Medulla oblongata (tissue), 1 donor: Measurements from ENCODE around the gene MED4.

Experiments used
- DNase-seq: peaks from one replicate; pipeline ENCODE4 v3.0.0-alpha.2; 2015; ENCODE audit errors: extremely low spot score

The MED4 gene, protein sequence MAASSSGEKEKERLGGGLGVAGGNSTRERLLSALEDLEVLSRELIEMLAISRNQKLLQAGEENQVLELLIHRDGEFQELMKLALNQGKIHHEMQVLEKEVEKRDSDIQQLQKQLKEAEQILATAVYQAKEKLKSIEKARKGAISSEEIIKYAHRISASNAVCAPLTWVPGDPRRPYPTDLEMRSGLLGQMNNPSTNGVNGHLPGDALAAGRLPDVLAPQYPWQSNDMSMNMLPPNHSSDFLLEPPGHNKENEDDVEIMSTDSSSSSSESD

GRCh38 chr13:48094781-48095502 lies at the start of gene MED4:
MED4 (minus strand) TSS chr13:48095104; CDS start chr13:48095078, 26 bp downstream.
- DNase-seq = peak; percentile 96

DNA sequence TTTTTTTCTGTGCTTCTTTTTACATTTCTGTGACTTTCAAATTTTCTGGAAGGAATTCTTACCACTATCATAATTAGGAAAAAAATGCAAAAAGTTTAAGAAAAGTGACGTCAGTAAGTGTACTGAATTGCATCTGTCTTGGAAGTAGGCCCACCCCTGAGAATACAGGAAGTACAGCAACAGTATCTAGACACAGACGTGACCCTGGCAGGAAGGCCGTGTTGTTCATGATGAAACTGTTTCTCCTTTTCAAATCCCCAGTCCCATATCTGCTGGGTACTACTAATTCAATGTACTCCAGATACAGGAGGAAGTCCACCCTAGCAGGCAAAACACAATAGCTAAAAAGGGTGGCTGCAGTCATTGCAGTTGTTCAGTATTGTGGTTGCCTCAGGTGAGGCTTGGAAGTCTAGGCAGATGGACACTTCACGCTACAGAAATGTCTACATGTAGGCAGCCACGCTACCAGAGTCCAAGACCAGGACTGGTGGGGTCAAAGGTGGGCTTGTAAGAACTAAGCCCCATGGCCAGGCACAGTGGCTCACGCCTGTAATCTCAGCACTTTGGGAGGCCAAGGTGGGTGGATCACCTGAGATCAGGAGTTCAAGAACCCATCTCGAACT lies 49.6 kb upstream of the MED4 start:
- peak; percentile 73 for DNase-seq

DNA sequence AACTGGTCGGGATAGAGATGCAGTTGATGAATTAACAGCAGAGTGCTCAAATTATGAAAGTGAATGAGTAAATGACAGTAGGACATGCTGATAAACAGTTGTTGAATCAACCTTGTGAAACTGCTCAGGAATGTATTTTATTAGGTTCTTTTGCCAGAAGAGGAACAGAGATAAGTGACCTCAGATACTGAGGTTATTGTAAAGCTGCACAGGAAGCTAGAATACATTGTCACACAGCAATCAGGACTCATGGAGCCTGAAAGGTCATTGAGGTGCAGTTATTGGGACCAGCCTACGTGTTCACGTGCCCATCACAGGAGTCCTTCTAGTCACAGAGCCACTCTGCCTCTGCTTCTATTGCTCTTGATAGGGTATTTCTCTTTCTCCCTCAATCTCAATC lies 47.5 kb upstream of the MED4 start:
- DNase-seq = no peak

- no peak for DNase-seq
Observed at GRCh38 chr13:48138270-48138669, 43.4 kb upstream of the MED4 start.

- no peak for DNase-seq
Observed at GRCh38 chr13:48132961-48133360, 38.1 kb upstream of the MED4 start.

DNA sequence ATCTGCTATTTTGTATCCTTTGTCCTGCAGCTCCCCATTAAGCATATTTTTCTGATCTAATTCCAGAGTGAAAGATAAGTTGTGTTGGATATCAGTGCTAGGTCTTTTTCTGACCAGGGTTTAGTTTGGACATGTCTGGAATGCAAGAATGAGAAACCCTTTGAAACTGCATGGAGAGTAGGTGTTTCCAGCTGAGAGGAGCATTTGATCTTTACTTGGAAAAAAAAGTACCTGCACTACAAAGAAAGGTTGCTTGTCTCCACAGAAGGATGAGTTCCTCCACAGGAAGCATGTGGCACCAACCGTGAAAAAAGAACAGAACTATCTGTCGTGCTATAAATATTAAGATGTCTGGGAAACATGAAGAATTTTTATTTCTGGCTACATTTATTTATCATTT lies 36.6 kb upstream of the MED4 start:
- no peak for DNase-seq

DNA sequence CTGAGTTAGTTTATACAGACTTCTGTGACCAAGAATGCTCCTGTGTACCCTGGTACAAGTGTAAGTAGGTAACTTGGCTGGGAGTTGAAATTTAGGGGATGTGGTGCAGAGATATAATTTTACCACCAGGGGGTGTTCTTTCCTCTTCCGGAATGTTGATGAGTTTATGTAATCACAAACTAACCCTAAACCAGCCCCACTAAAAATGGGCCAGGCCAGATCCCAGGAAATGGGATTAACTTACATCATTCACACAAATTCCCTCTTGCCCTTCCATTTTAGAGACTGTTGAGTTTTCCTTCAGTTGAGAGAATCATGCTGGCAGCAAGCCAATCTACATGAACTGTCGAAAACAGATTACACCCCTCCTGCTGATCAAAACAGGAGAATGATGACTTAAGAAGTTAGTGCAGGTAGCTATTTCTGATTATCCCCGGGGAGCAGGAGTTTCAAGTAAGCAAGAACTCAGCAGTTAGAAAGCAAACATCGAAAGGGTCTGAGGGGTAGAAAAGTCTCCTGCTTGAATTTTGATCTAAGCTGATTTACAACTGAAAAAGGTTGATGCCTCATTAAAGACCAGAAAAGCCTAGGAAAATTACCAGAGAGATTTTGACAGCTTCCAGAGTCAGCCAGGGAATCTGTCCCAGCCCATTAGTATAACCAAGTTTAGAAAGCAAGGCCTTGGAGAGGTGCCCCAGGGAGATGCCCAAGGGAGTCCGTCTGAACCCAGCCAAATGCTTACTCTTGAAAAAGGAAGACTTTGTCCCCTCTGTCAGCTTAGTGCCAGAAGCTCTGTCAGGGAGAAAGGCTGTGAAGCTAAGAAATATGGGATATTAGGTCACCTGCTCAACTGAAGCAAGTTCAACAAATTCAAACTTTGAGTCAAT lies 32.3 kb upstream of the MED4 start:
- DNase-seq = peak; percentile 88

GRCh38 chr13:48125794-48126228 lies 30.9 kb upstream of the MED4 start:
- peak; percentile 38 for DNase-seq

- DNase-seq = no peak
Observed at GRCh38 chr13:48123812-48124211, 28.9 kb upstream of the MED4 start.

DNA sequence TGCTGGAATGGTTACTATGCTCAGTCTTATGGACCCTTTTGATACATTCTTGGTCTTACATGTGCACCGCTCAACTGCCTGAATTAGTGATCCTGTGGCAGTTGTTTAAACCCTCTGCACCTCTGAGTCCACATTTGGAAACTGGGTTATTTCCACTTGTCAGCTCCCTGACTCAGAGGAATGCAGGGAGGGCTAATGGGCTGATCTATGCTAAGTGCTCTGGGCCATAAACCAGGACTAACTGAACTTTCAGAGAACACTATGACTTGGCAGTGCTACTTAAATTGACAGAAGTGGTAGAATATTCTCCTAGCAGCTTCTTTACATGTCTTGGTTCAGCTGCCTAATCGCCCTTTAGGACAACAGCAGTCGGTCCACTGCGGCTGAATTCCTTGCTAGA lies 26.8 kb upstream of the MED4 start:
- DNase-seq = no peak

DNA sequence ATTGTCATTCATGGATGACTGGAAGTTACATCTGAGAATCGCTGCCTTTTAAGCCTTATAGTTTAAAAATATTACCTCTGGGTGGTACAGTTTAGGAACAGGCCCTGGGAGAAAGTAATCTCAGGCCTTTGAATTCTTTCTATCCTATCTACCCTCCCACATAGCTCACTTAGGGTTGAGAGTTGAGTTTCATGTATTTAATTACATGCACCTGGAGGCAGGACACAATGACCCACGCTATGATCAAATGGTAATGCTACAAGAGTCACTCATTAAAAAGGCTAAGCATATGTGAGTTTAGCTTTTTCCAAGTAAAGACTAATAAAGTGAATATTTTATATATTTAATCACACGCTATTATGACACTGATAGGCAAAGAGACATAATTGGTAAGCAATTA lies 25.3 kb upstream of the MED4 start:
- no peak for DNase-seq

- DNase-seq = no peak
Observed at GRCh38 chr13:48118030-48118429, 23.1 kb upstream of the MED4 start.

GRCh38 chr13:48116808-48117207 lies 21.9 kb upstream of the MED4 start:
- no peak for DNase-seq

GRCh38 chr13:48113756-48114130 lies 18.8 kb upstream of the MED4 start:
- DNase-seq = no peak

DNA sequence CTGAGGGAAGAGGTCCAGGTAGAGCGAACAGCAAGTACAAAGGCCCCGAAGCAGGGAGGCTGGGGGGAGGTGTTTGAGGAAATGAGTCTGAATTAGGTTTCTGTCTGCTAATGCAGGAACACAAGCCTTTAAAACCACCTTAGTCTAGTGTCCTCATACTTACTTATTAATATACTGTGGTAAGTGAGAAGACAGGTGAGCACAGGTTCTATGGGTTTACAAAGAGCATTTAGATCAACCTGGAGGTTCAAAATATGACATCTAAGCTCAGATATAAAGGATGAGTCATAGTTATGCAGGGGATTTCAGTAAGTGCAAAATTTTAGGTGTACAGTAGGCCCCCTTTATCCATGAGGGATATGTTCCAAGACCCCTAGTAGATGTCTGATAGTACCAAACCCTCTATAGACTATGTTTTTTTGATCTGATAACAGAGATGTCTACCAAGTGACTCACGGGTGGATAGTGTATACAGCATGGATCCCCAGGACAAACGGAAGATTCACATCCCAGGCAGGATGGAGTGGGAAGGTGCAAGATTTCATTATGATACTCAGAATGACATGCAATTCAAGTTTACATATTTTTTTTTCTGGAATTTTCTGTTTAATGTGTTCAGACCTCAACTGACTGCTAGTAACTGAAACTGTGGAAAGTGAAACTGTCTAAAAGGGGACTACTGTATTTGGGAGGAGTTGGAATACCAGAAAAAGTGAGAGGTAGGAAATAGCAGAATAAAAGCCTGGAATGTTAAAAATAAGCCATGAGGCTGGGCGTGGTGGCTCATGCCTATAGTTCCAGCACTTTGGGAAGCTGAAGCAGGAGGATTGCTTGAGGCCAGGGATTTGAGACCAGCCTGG lies 18.2 kb upstream of the MED4 start:
- DNase-seq = no peak

DNA sequence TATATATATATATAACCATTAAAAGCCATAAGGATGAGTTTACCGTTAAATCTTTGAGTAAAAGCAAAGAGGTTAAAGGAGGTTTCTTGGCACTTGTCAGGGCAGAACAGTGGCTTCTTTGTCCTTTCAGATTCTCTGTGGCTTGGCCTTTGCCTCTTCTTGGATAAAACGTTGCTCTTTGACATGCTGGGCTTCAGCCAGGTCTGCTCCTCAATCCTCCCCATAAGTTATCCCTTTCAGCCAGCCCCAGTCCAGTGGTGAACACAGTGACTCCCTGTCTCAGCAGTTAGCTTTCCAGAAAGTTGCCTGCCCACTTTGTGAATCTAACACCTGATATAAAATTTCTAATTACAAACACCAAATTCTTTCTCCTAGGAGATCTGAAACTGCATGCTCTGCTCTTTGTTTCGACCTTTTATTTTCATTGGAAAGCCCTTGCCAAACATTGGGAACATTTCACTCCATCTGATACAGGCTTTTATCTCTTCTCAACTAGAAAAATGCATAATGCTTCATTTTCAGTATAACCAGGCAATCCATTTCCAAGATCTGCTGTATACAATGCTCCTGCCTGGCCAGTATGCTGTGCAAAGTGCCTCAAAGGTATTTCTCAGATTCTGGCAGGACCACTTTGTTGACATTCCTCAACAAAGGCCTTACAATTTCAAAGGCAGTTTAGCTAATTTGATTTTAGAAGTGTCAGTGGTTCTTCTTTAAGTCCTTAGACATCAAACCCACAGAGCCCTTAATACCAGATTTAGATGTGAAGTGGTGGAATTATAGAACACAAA lies 16.2 kb upstream of the MED4 start:
- peak; percentile 78 for DNase-seq

DNA sequence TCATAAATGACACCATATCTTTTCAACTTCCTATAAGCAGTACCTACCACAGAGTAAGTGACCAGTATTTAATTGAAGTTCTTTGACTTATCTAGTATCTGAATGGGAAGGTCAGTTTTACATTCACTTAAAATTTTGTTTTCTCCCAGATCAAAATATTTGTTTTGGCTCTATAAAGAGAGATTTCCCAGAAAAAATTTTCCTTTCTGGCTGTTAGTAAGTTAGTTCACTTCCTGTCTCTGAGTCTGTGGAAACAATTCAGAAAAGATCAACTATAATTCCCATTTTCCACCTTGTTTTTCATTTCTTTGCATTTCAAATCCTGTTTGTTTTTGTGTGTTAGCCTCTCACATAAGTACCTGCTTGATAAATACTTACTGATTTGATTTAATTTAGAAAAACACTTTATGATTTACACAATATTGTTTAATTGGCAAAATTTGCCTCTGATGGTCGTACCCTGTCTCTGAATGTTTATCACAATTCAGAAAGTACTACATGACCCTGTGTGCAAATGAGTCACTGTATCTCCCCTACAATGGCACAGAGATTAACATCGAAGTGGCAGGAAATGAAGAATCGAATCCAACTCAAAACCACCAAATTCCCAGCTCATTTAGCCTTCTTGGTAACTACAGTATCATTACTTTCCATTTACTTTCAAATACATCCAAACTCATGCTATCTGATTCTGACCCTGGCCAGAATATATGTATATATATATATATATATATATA lies 15.4 kb upstream of the MED4 start:
- no peak for DNase-seq

DNA sequence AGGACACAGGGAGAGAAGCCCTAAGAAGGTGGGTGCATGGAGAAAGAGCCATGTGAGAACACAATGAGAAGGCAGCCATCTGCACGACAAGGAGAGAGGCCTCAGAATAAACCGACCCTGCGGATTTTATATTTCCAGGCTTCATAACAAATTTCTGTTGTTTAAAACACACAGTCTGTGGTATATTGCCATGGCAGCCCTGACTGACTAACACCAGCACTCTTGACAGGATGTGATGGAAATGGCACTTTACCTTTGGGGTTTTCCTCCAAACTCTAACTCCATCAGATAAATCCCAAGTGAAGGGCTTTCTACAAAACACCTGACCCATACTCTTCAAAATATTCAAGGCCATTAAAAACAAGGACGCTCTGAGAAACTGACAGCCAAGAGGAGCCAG lies 13.2 kb upstream of the MED4 start:
- DNase-seq = no peak

DNA sequence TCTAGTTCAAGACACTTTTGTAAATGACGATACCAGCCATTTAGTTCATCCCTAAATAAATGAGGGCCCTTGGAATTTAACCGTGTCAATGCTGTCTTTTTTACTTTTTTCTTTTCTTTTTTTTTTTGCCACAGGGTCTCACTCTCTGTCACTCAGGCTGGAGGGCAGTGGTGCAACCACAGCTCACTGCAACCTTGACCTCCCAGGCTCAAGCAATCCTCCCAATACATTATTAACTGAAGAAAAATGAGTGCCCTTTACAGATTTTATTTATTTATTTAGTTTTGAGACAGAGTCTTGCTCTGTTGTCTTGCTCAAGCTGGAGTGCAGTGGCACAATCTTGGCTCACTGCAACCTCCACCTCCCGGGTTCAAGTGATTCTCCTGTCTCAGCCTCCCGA lies 2.9 kb upstream of the MED4 start:
- DNase-seq = no peak

DNA sequence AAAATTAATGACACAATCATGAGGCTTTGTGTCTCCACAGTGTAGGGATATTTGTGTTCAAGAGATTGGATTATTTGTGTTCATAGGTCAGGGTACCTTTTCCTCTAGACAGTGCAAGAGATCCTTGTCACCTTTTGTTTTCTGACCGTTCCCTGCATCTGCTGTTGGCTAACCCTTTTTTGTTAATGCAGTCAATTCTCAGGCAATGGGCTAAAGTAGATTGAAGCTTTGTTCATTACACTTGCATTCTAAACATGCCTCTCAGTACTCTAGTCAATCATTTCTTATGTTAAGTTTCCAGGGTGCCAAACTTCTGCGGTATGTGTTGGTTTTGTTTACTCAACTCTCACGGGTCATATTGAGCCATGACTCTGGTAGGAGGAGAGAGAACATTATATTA lies 1.8 kb upstream of the MED4 start:
- DNase-seq = no peak
